Measurements from ENCODE around the gene GABRA5. TPM values are rescaled to one million over a fixed set of nuclear protein-coding genes. Genes with fewer than 3 reads are reported as not detected.

The GABRA5 gene
- total and polyA plus RNA-seq, 2 of the 4 experiments (the other 2 are of a cell fraction) = 4.0 to 7.3 TPM

DNA sequence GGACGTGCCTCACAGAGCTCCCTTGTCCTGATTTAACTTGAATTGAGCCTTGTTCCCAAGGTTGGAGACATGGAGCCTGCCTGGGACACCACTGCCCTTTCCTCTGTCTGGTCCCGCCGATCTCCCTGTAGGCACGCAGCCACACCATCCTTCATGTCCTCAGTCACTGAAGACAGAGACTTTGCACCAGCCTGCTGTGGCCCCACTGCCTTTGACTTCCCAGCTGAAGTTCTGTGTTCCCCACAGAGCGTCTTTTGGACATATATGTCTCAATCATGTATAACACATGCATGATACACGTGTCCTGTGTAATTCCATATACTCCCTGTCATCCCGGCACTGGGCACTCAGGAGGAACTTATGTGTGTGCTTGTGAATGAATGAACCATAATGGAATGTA, 23.6 kb downstream of the GABRA5 start:
- no peak overlapping the region for H3K4me3 ChIP-seq (ENCODE audit: insufficient read depth, low read depth, low read length)
- no peak overlapping the region for H4K5ac ChIP-seq (ENCODE audit: low read depth, low read length)
- H2AK5ac ChIP-seq (ENCODE audit: low read depth, low read length) = no peak overlapping the region
- CTCF ChIA-PET = interaction anchor here (1.3 kb wide), 1 partner anchor 469 kb away, joined by 5 read pairs; no protein-coding TSS in a partner anchor
- WGBS, 2 experiments (ENCODE audit: extremely low coverage in 2 of 2, insufficient read length in 1 of 2) = 80% methylated on average over 2 of the region's 7 CpGs; no CpG with 5 or more reads in 1 of the 2 experiments
- H4K8ac ChIP-seq (ENCODE audit: low read depth in 2 of 2, low read length in 2 of 2) = no peak overlapping the region
- POLR2A ChIA-PET (ENCODE audit: unreplicated experiment) = no interaction called here
- H3K36me3 ChIP-seq (ENCODE audit: control insufficient read depth, insufficient read depth, low read length) = no peaks in the 10 kb centered on the region
- H2BK5ac ChIP-seq (ENCODE audit: low read depth, low read length, poor library complexity, severe bottlenecking) = no peak overlapping the region
- dilution Hi-C loops (cut with HindIII; ENCODE audit: low sequenced_read_pairs, unreplicated experiment) (no loop called here), intact Hi-C loops (cut with micrococcal nuclease) (no loop called here), in situ Hi-C loops (cut with MboI; ENCODE audit: low sequenced_read_pairs) (loop anchor here (25.0 kb wide), 1 partner anchor 1222 kb away; no protein-coding TSS in a partner anchor)
- no peak for TF ChIP-seq MXI1 (IDR thresholded peaks at IDR 0.05; ENCODE audit: borderline replicate concordance, low read depth, low read length)
- no peak for TF ChIP-seq MAFK (IDR thresholded peaks at IDR 0.05; ENCODE audit: low read depth, low read length)
- TF ChIP-seq SMC3 (IDR thresholded peaks at IDR 0.05; ENCODE audit: low read depth, low read length) = no peak
- no peak for TF ChIP-seq NFE2L2 (IDR thresholded peaks at IDR 0.05; ENCODE audit: low read depth, low read length)
- TF ChIP-seq, protein P1, sequence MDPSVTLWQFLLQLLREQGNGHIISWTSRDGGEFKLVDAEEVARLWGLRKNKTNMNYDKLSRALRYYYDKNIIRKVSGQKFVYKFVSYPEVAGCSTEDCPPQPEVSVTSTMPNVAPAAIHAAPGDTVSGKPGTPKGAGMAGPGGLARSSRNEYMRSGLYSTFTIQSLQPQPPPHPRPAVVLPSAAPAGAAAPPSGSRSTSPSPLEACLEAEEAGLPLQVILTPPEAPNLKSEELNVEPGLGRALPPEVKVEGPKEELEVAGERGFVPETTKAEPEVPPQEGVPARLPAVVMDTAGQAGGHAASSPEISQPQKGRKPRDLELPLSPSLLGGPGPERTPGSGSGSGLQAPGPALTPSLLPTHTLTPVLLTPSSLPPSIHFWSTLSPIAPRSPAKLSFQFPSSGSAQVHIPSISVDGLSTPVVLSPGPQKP (IDR thresholded peaks at IDR 0.05; ENCODE audit: borderline replicate concordance, low read depth, low read length) = no peak
- TF ChIP-seq POLR2A (IDR thresholded peaks at IDR 0.05; ENCODE audit: low read depth, low read length) = no peak
- TF ChIP-seq, protein P2, sequence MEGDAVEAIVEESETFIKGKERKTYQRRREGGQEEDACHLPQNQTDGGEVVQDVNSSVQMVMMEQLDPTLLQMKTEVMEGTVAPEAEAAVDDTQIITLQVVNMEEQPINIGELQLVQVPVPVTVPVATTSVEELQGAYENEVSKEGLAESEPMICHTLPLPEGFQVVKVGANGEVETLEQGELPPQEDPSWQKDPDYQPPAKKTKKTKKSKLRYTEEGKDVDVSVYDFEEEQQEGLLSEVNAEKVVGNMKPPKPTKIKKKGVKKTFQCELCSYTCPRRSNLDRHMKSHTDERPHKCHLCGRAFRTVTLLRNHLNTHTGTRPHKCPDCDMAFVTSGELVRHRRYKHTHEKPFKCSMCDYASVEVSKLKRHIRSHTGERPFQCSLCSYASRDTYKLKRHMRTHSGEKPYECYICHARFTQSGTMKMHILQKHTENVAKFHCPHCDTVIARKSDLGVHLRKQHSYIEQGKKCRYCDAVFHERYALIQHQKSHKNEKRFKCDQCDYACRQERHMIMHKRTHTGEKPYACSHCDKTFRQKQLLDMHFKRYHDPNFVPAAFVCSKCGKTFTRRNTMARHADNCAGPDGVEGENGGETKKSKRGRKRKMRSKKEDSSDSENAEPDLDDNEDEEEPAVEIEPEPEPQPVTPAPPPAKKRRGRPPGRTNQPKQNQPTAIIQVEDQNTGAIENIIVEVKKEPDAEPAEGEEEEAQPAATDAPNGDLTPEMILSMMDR (conservative IDR thresholded peaks at IDR 0.05; ENCODE audit: low read depth, low read length) = no peak
- TF ChIP-seq, protein P3, sequence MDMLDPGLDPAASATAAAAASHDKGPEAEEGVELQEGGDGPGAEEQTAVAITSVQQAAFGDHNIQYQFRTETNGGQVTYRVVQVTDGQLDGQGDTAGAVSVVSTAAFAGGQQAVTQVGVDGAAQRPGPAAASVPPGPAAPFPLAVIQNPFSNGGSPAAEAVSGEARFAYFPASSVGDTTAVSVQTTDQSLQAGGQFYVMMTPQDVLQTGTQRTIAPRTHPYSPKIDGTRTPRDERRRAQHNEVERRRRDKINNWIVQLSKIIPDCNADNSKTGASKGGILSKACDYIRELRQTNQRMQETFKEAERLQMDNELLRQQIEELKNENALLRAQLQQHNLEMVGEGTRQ (IDR thresholded peaks at IDR 0.05; ENCODE audit: low read depth, low read length) = no peak
- TF ChIP-seq RFX5 (IDR thresholded peaks at IDR 0.05; ENCODE audit: low read depth, low read length) = no peak
- TF ChIP-seq RCOR1 (IDR thresholded peaks at IDR 0.05; ENCODE audit: insufficient replicate concordance, low read length) = no peak
- no peak for TF ChIP-seq BHLHE40 (IDR thresholded peaks at IDR 0.05; ENCODE audit: low read depth, low read length)
- no peak for TF ChIP-seq CHD1 (IDR thresholded peaks at IDR 0.05; ENCODE audit: low read depth, low read length)
- TF ChIP-seq FOS (IDR thresholded peaks at IDR 0.05; ENCODE audit: low read depth, low read length) = no peak
- no peak for TF ChIP-seq CEBPB (IDR thresholded peaks at IDR 0.05; ENCODE audit: low read depth, low read length)
- TF ChIP-seq RAD21 (IDR thresholded peaks at IDR 0.05; ENCODE audit: low read length) = no peak
- ATAC-seq (ENCODE audit: low read depth) (no peak), DNase-seq (no peak)
- no peak overlapping the region for H2AK9ac ChIP-seq (replicated peaks; ENCODE audit: low read depth, low read length, poor library complexity)
- H3K56ac ChIP-seq (ENCODE audit: extremely low read depth, insufficient read depth, low read length) = no peak overlapping the region
- H4K91ac ChIP-seq (ENCODE audit: insufficient read depth, low read depth, low read length) = no peak overlapping the region
- no peaks in the 10 kb centered on the region for H3K9me3 ChIP-seq (ENCODE audit: control insufficient read depth, insufficient read depth, low read length)
- H2AFZ ChIP-seq (replicated peaks; ENCODE audit: low read length, poor library complexity) = no peak overlapping the region
- H4K20me1 ChIP-seq (ENCODE audit: insufficient read depth, low read length) = no peaks in the 10 kb centered on the region
- H3K9ac ChIP-seq (ENCODE audit: low read depth, low read length) = no peak overlapping the region
- H2BK15ac ChIP-seq (ENCODE audit: low read depth, low read length) = no peak overlapping the region
- no peak overlapping the region for H3K27ac ChIP-seq (ENCODE audit: insufficient read depth, low read length)
- H3K4me1 ChIP-seq (ENCODE audit: control insufficient read depth, insufficient read depth, low read length) = no peaks in the 10 kb centered on the region
- no peak overlapping the region for H3K18ac ChIP-seq (ENCODE audit: low read depth, low read length)
- no peaks in the 10 kb centered on the region for H3K9me1 ChIP-seq (ENCODE audit: insufficient read depth, low read length)
- no peaks in the 10 kb centered on the region for H3K27me3 ChIP-seq (ENCODE audit: control insufficient read depth, insufficient read depth, low read length)
- no peaks in the 10 kb centered on the region for H3K79me1 ChIP-seq (ENCODE audit: low read depth in 1 of 2, low read length in 2 of 2)
- H3K23ac ChIP-seq (ENCODE audit: low read depth, low read length) = no peak overlapping the region
- no peak overlapping the region for H2BK20ac ChIP-seq (ENCODE audit: low read depth, low read length)
- BruUV-seq (replicated peaks) = no TSS peak
- no peak overlapping the region for H3K4me2 ChIP-seq (ENCODE audit: low read depth, low read length)
- no peak overlapping the region for H3K14ac ChIP-seq (replicated peaks; ENCODE audit: low read depth, low read length)
- no peak overlapping the region for H3K4ac ChIP-seq (ENCODE audit: low read depth, low read length)
- H2BK120ac ChIP-seq (ENCODE audit: low read depth, low read length) = no peak overlapping the region

All from IMR-90 (cell line).